ENCODE data around the gene CNMD.

CNMD gene

GRCh38 chr13:52677823-52678222 lies 61.8 kb downstream of the CNMD start:
- FAIRE-seq: no peak

GRCh38 chr13:52673465-52673864 lies 66.2 kb downstream of the CNMD start:
- no peak for FAIRE-seq

- peak; percentile 75 for FAIRE-seq
Measured at GRCh38 chr13:52670726-52671125, 68.9 kb downstream of the CNMD start.

- no peak for FAIRE-seq
Measured at GRCh38 chr13:52669677-52670076, 69.9 kb downstream of the CNMD start.

- FAIRE-seq: peak; percentile 96
Measured at GRCh38 chr13:52665325-52665724, 74.3 kb downstream of the CNMD start.

- FAIRE-seq: no peak
Measured at GRCh38 chr13:52664272-52664671, 75.3 kb downstream of the CNMD start.

GRCh38 chr13:52659340-52659739 lies 80.3 kb downstream of the CNMD start:
- no peak for FAIRE-seq

Data from islet of Langerhans (tissue), 1 donor.